Measurements from ENCODE around the gene ERV3-1. TPM values are rescaled to one million over a fixed set of nuclear protein-coding genes. Genes with fewer than 3 reads are reported as not detected.

The ERV3-1 gene
- total and polyA plus RNA-seq, 9 of the 15 experiments (the other 6 are each of a cell fraction or from before 2014, with no cell fraction given) = 10.2 to 30.0 (median 22.0) TPM

DNA sequence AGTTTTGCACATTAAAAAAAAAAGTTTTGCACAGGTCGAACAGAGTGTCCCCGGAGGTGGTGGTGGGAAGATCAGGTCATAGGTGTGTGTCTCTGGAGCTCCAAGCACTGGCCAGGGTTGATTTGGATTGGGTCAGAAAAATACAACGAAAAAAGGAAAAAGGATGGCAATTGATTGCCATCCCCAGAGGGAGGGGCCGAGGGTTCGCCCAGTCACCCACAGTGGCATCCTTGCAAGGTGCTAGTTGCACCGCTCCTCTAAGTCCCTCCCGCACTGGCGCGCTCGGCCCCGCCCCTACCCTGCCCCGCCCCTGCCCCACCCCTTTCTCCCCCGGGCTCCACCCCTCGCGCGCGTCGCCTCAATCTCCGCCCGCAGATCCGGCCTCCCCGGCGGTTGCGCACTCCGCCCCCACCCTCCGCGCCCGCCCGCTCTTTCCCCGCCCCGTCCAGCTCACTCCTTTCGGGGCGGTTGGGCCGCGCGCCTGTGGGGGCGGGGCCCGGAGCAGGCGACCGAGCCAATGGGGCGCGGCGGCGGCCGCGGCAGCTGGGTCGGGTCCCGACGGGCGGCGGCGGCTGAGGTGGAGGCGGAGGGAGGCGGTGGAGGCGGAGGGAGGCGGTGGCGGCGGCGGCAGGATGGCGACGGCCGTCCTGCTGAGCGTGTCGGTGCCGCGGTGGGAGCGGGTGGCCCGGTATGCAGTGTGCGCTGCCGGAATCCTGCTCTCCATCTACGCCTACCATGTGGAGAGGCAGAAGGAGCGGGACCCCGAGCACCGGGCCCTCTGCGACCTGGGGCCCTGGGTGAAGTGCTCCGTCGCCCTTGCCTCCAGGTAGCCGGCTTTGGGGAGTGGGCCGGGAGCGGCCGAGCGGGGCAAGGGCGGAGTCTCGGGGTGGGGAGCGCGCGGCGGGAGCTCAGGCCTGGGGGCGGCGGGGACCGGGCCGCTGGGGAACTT, 31.5 kb upstream of the ERV3-1 start (continued):
- TF ChIP-seq, protein P1, sequence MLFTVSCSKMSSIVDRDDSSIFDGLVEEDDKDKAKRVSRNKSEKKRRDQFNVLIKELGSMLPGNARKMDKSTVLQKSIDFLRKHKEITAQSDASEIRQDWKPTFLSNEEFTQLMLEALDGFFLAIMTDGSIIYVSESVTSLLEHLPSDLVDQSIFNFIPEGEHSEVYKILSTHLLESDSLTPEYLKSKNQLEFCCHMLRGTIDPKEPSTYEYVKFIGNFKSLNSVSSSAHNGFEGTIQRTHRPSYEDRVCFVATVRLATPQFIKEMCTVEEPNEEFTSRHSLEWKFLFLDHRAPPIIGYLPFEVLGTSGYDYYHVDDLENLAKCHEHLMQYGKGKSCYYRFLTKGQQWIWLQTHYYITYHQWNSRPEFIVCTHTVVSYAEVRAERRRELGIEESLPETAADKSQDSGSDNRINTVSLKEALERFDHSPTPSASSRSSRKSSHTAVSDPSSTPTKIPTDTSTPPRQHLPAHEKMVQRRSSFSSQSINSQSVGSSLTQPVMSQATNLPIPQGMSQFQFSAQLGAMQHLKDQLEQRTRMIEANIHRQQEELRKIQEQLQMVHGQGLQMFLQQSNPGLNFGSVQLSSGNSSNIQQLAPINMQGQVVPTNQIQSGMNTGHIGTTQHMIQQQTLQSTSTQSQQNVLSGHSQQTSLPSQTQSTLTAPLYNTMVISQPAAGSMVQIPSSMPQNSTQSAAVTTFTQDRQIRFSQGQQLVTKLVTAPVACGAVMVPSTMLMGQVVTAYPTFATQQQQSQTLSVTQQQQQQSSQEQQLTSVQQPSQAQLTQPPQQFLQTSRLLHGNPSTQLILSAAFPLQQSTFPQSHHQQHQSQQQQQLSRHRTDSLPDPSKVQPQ (CRISPR knock-in tag; IDR thresholded peaks at IDR 0.05; ENCODE audit: borderline replicate concordance) = no peak
- TF ChIP-seq MTF1 (CRISPR knock-in tag; IDR thresholded peaks at IDR 0.05; ENCODE audit: borderline replicate concordance) = no peak
- no peak for TF ChIP-seq MBD2 (IDR thresholded peaks at IDR 0.05; ENCODE audit: borderline replicate concordance, low read depth)
- TF ChIP-seq HNRNPLL (IDR thresholded peaks at IDR 0.05; ENCODE audit: low read depth, low read length, poor library complexity, severe bottlenecking) = peak; percentile 64
- TF ChIP-seq HBP1 (CRISPR knock-in tag; IDR thresholded peaks at IDR 0.05) = no peak
- TF ChIP-seq MTA3 (IDR thresholded peaks at IDR 0.05; ENCODE audit: borderline replicate concordance) = no peak
- TF ChIP-seq CTCF (IDR thresholded peaks at IDR 0.05 in 2 of 3, conservative IDR thresholded peaks at IDR 0.05 in 1 of 3; ENCODE audit: insufficient read depth in 2 of 3, low read depth in 1 of 3, low read length in 3 of 3) = 0 out of 6 replicates have a peak, but pooled peaks of 1 of the 3 experiments have one; percentile 7
- TF ChIP-seq, protein P2, sequence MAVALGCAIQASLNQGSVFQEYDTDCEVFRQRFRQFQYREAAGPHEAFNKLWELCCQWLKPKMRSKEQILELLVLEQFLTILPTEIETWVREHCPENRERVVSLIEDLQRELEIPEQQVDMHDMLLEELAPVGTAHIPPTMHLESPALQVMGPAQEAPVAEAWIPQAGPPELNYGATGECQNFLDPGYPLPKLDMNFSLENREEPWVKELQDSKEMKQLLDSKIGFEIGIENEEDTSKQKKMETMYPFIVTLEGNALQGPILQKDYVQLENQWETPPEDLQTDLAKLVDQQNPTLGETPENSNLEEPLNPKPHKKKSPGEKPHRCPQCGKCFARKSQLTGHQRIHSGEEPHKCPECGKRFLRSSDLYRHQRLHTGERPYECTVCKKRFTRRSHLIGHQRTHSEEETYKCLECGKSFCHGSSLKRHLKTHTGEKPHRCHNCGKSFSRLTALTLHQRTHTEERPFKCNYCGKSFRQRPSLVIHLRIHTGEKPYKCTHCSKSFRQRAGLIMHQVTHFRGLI (CRISPR knock-in tag; IDR thresholded peaks at IDR 0.05) = no peak
- no peak for TF ChIP-seq FOXJ3 (CRISPR knock-in tag; IDR thresholded peaks at IDR 0.05)
- no peak for TF ChIP-seq ARID2 (IDR thresholded peaks at IDR 0.05)
- TF ChIP-seq ZNF518B (CRISPR knock-in tag; IDR thresholded peaks at IDR 0.05) = no peak

All from K562 (cell line).